Endodermal cell (in vitro differentiated cells): Measurements from ENCODE around the gene ATP1A1. TPM values are rescaled to one million over a fixed set of nuclear protein-coding genes. Genes with fewer than 3 reads are reported as not detected.

ENCODE experiments used
- DNase-seq: peaks from one replicate; pipeline ENCODE4 v3.0.0-alpha.2; 2017
- H3K27ac ChIP-seq: 2 replicates; pipeline ENCODE4 v1.5.1; 2013; ENCODE audit warnings: mild to moderate bottlenecking, low read depth, low read length, moderate library complexity
- H3K27me3 ChIP-seq: 2 replicates; pipeline ENCODE4 v1.6.1; 2013; ENCODE audit warnings: mild to moderate bottlenecking, low read length, moderate library complexity; ENCODE audit not compliant: insufficient read depth, control insufficient read depth, poor library complexity, severe bottlenecking
- H3K36me3 ChIP-seq: 2 replicates; pipeline ENCODE4 v1.7.0; 2013; ENCODE audit warnings: mild to moderate bottlenecking, low read length, moderate library complexity; ENCODE audit not compliant: control insufficient read depth, insufficient read depth
- H3K4me1 ChIP-seq: one replicate; pipeline ENCODE4 v1.7.0; 2013; ENCODE audit warnings: low read length; ENCODE audit not compliant: control insufficient read depth, insufficient read depth
- H3K4me3 ChIP-seq: 2 replicates; pipeline ENCODE4 v1.5.1; 2013; ENCODE audit warnings: mild to moderate bottlenecking, low read length, moderate library complexity
- H3K9ac ChIP-seq: 2 replicates; pipeline ENCODE4 v1.6.1; 2013; ENCODE audit warnings: mild to moderate bottlenecking, low read length, moderate library complexity; ENCODE audit not compliant: poor library complexity, severe bottlenecking; ENCODE audit errors: extremely low read depth
- H3K9me3 ChIP-seq: 2 replicates; pipeline ENCODE4 v1.6.1; 2013; ENCODE audit warnings: mild to moderate bottlenecking, low read length, moderate library complexity; ENCODE audit not compliant: control insufficient read depth
- H3K27ac Mint-ChIP-seq: 2 replicates; pipeline ENCODE4 v1.8.0; 2020; ENCODE audit warnings: mixed read lengths
- H3K27me3 Mint-ChIP-seq: 2 replicates; pipeline ENCODE4 v1.8.0; 2021; ENCODE audit warnings: mild to moderate bottlenecking, mixed read lengths; ENCODE audit not compliant: insufficient read depth
- H3K36me3 Mint-ChIP-seq: 2 replicates; pipeline ENCODE4 v1.8.0; 2020; ENCODE audit warnings: low read depth, mixed read lengths
- H3K4me1 Mint-ChIP-seq: 2 replicates; pipeline ENCODE4 v1.8.0; 2020; ENCODE audit warnings: mixed read lengths
- H3K4me3 Mint-ChIP-seq: 2 replicates; pipeline ENCODE4 v1.8.0; 2020; ENCODE audit warnings: mild to moderate bottlenecking, moderate library complexity, mixed read lengths
- H3K9me3 Mint-ChIP-seq: 2 replicates; pipeline ENCODE4 v1.8.0; 2020; ENCODE audit warnings: mild to moderate bottlenecking, mixed read lengths
- WGBS, 2 experiments: methylation state at CpG; one replicate each; pipeline versions ENCODE4 v1.1.5 to v1.1.7; 2013; ENCODE audit warnings: missing lambda C conversion rate in 2 of 2, mixed read lengths in 1 of 2; ENCODE audit not compliant: insufficient coverage in 1 of 2, insufficient read length in 1 of 2; 5-methylcytosine and 5-hydroxymethylcytosine counted together
- total RNA-seq, 2 donors: library from RNA; stranded (reverse); fragmentation: NEBNext Ultra II Directional in 1 of 2; extraction: Animal tissue kit (Norgen Biotek cat#: 25700) in 1 of 2; gene quantifications; 2 replicates in 1 of 2; 3 replicates in 1 of 2; pipeline ENCODE4 v1.2.1, GENCODE V29; 2021
- TF ChIP-seq, protein P1 (sequence below): fragments of 200-600 bp; sonication (generic); conservative IDR thresholded peaks from 2 replicates; pipeline ENCODE4 v1.5.0; 2021; ENCODE audit warnings: antibody characterized with exemption, mild to moderate bottlenecking

ATP1A1 gene
- total RNA-seq, 2 donors from 2014 or later: 359 to 398 TPM

DNA sequence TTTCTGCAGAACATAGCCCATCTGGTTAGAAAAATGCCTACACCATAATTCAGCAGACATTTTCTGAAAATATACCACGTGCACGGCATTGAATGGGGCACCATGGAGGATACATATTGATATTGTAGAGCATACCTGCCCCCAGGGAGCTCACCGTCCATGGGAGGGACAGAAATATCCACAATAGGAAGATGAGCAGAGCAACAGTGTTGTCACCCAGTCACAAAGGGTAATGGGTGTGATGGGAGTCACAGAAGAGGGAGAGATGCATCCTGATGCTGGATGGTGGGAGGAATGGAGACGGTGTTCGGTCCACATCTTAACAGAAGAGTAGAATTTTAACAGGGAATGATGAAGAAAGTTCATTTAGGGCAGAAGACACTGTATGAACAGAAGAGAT lies 51.4 kb downstream of the ATP1A1 start:
- WGBS, 2 experiments: 89 to 91% methylated on average over 3 to 5 of the region's 5 CpGs
- no peak overlapping the region for H3K9ac ChIP-seq
- TF ChIP-seq, protein P1, sequence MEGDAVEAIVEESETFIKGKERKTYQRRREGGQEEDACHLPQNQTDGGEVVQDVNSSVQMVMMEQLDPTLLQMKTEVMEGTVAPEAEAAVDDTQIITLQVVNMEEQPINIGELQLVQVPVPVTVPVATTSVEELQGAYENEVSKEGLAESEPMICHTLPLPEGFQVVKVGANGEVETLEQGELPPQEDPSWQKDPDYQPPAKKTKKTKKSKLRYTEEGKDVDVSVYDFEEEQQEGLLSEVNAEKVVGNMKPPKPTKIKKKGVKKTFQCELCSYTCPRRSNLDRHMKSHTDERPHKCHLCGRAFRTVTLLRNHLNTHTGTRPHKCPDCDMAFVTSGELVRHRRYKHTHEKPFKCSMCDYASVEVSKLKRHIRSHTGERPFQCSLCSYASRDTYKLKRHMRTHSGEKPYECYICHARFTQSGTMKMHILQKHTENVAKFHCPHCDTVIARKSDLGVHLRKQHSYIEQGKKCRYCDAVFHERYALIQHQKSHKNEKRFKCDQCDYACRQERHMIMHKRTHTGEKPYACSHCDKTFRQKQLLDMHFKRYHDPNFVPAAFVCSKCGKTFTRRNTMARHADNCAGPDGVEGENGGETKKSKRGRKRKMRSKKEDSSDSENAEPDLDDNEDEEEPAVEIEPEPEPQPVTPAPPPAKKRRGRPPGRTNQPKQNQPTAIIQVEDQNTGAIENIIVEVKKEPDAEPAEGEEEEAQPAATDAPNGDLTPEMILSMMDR: no peak
- no peaks in the 10 kb centered on the region for H3K36me3 ChIP-seq
- DNase-seq: no peak
- no peak overlapping the region for H3K27ac Mint-ChIP-seq
- H3K27me3 ChIP-seq: no peaks in the 10 kb centered on the region
- H3K36me3 Mint-ChIP-seq: no peaks in the 10 kb centered on the region
- peaks cover 13% of the 10 kb centered on the region for H3K4me1 ChIP-seq
- no peaks in the 10 kb centered on the region for H3K9me3 ChIP-seq
- no peaks in the 10 kb centered on the region for H3K27me3 Mint-ChIP-seq
- H3K4me3 ChIP-seq: no peak overlapping the region
- peaks cover 22% of the 10 kb centered on the region for H3K4me1 Mint-ChIP-seq
- no peak overlapping the region for H3K4me3 Mint-ChIP-seq
- no peaks in the 10 kb centered on the region for H3K9me3 Mint-ChIP-seq
- H3K27ac ChIP-seq: no peak overlapping the region

DNA sequence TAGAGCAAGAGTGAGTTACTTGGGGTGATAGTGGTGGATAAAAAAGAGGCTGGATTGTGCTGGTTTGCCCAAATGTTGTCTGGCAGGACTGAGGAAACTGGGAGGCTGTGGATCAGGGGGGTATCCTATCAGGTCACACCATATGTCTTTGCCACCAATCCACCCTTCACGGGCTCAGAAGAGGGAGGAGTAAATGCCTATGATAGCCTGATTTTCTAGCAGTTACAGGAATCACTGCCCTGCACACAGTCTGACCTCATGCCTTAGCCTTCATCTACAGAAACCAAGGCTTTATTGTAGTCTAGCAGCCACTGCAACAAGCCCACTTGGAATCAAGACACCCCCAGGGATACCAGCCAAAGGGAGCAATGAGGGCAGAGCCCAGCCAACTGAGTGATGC lies 51.8 kb downstream of the ATP1A1 start:
- WGBS, 2 experiments: 88% methylated on average over 1 of the region's 1 CpG; no CpG with 5 or more reads in 1 of the 2 experiments
- no peak overlapping the region for H3K27ac Mint-ChIP-seq
- H3K36me3 ChIP-seq: no peaks in the 10 kb centered on the region
- TF ChIP-seq, protein P1: no peak
- no peaks in the 10 kb centered on the region for H3K27me3 ChIP-seq
- no peaks in the 10 kb centered on the region for H3K9me3 Mint-ChIP-seq
- H3K4me1 ChIP-seq: peaks cover 13% of the 10 kb centered on the region
- DNase-seq: no peak
- no peaks in the 10 kb centered on the region for H3K36me3 Mint-ChIP-seq
- peaks cover 22% of the 10 kb centered on the region for H3K4me1 Mint-ChIP-seq
- H3K27ac ChIP-seq: no peak overlapping the region
- no peak overlapping the region for H3K4me3 ChIP-seq
- no peak overlapping the region for H3K4me3 Mint-ChIP-seq
- H3K9me3 ChIP-seq: no peaks in the 10 kb centered on the region
- no peak overlapping the region for H3K9ac ChIP-seq
- no peaks in the 10 kb centered on the region for H3K27me3 Mint-ChIP-seq

DNA sequence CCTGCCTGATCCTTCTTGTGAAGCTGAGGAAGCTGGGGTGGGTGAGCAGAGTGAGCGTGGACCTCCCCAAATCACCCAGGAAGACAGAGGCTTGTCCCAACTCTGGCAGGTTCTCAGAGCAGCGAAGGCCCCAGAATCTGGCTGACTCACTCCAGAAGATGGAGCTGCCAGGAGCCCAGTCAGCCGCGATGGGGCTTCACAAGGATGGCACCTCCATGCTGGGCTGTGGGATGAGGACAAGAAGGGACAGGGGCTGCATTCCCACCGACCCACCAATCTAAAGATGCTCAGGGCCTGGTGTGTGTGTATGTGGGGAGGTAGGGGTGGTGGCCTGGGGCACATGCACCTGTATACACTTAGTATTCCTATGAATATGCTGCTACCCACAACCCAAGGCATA lies 52.9 kb downstream of the ATP1A1 start:
- no peak overlapping the region for H3K27ac ChIP-seq
- no peaks in the 10 kb centered on the region for H3K9me3 Mint-ChIP-seq
- H3K36me3 Mint-ChIP-seq: no peaks in the 10 kb centered on the region
- DNase-seq: no peak
- H3K4me1 ChIP-seq: peaks cover 4% of the 10 kb centered on the region
- no peaks in the 10 kb centered on the region for H3K27me3 ChIP-seq
- no peaks in the 10 kb centered on the region for H3K36me3 ChIP-seq
- H3K4me3 Mint-ChIP-seq: no peak overlapping the region
- H3K27ac Mint-ChIP-seq: no peak overlapping the region
- WGBS, 2 experiments: 88 to 96% methylated on average over 3 to 5 of the region's 5 CpGs
- H3K9me3 ChIP-seq: no peaks in the 10 kb centered on the region
- H3K4me3 ChIP-seq: no peak overlapping the region
- no peaks in the 10 kb centered on the region for H3K27me3 Mint-ChIP-seq
- peaks cover 12% of the 10 kb centered on the region for H3K4me1 Mint-ChIP-seq
- TF ChIP-seq, protein P1: no peak
- H3K9ac ChIP-seq: no peak overlapping the region
